COLO829 (cell line): ENCODE data around the gene POLE.

ENCODE experiments used
- DNase-seq: peaks from one replicate; pipeline ENCODE4 v3.0.0; 2012; ENCODE audit warnings: low spot score

The POLE gene

DNA sequence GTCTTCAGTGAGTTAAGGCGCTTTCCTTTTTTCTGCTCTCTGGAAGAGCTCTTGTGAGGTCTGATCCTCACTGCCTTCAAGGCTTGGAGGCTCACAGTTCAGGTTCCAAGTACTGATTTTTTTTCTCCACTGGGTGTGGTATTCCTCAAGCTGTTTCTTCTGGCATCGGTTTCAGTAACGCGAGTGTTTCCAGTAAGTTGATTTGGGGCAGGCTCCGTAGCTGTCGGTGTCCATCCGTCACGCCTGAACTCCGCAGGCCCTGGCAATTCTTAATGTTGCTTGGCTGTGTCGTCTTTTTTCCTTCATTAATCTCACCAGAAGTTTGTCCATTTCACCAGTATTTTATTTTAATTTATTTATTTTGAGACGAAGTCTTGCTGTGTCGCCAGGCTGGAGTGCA is 107.4 kb downstream of the POLE start:
- DNase-seq = no peak

DNA sequence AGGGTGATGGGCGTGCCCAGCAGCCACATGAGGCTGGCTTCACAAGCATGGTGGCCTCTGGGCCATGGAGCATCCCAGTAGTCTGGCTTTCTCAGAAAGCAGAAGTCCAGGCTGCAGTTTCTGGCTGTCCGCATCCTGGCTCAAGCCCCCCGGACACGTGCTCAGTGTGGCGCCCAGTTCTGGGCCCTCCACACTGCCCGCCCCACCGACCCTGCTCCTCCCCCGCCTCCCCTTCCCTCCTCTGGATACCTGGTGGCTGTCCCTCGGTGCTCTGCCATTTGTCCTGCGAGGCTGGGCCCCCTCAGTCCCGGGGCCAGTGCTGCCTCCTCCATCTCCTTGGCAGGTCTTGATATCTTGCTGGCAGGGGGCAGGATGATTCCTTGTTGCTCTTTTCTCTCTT is 108.3 kb downstream of the POLE start:
- no peak for DNase-seq

DNA sequence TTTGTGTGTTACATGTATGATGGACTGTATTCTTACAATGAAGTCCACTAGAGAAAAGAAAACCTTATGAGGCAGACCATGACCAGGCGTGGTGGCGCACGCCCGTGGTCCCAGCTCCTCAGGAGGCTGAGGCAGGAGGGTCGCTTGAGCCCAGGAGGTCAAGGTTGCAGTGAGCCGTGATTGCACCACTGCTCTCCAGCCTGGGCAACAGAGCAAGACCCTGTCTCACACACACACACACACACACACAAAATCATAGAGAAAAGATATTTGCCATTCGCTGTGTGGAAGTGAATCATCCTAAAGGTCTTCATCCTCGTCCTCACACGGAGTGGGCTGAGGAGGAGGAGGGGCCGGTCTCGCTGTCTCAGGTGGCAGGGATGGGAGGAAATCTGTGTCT is 109.0 kb downstream of the POLE start:
- no peak for DNase-seq

DNA sequence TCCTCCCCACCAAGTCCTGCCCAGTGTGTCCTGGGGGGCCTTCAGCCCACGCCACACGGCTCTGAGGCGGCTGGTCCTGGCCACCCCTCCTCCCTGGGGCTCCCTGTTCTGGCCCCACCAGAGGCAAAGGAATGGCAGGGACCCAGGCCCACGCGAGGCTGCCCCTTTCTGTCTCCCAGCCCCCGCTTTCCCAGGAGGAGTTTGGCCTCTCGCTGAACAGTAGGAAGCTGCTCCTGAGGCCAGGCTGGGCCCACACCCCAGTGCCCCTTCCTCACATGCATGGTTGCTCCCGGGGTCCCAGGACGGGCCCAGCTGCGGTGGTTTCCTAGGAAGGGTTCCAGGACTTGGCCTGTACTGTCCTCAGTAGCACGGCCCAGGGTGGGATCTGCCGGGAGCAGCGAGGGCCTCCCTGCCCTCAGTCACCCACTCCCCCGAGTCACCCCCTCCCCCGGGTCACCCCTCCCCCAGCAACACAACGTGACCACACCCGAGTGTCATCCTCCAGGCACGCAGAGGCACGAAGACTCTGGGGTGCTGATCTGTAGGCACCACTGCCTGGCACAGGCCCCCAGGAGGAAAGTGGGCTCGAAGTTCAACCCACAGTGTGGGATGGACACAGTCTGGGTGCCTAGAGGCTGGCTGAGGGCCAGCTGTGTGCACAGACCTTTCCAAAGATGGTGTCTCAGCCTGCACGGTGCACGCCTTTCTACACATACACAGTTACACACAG is 109.8 kb downstream of the POLE start:
- DNase-seq = no peak

DNA sequence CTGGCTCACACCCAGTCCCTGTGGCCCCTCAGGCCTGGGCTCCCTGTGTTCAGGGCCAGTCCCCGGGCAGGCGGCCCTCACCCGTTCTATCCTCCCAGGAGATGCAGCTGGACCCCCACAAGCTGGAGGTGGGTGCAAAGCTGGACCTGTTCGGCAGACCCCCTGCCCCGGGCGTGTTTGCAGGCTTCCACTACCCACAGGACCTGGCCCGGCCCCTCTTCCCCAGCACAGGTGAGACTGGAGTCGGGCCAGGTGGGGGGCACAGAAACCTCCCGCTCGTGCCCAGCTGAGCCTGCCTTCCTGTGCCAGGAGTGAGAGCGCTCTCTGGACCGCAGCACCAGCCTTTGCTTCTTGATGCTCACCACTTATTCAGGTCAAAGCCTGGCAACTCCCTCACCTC is 110.4 kb downstream of the POLE start:
- no peak for DNase-seq

DNA sequence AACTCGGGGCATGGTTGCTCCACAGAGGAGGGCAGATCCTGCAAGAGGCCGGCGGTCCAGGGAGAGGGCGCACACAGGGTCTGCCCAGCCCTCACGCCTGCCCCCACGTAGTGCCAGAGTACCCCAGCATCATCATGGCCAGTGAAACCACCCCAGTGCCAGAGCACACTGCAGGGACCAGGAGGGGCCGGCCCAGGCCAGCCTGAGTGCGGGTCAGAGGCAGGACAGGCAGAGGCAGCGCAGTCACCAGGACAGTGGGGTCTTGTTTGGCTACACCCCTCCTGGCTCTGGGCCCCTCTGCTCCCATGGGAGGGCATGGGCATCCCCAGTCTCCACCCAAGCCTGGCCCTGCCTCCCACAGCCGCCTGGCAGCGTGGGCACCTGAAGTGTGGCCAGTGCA is 111.5 kb downstream of the POLE start:
- DNase-seq = no peak

DNA sequence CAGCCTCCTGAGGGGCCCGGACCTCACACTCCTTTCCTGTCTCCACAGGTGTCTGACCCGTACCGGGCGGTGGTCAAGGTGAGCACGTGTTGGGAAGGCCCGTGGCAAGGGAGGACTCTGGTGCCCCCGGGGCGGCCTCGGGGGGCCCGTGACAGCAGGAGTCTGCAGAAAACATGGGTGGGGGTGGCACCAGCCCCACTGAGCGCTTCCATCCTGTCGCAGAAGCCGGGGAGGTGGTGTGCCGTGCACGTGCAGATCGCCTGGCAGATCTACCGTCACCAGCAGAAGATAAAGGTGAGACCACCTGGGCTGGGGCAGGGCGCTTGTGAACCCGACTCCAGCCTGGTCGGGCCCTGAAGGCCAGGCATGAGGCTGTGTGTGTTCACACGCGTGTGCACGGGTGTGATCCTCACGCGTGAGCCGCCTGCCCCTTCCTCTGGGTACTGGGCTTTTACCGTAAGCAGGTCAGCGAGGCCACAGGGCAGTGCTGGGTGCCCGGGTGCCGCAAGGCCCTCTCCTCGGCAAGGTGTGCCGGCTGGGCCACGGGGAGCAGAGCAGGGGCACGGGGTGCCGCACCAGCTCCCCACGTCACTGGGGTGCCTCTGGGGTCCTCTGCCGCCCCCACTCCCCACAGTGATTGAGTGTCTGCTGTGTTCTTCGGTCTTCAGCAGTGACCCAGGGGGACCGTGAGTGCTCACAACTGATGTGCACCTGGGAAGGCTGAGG is 112.7 kb downstream of the POLE start:
- no peak for DNase-seq
